ENCODE measurements around the gene ACOXL.

The ACOXL gene

GRCh38 chr2:110799376-110799775, 67.0 kb downstream of the ACOXL start:
- no peak for DNase-seq

DNA sequence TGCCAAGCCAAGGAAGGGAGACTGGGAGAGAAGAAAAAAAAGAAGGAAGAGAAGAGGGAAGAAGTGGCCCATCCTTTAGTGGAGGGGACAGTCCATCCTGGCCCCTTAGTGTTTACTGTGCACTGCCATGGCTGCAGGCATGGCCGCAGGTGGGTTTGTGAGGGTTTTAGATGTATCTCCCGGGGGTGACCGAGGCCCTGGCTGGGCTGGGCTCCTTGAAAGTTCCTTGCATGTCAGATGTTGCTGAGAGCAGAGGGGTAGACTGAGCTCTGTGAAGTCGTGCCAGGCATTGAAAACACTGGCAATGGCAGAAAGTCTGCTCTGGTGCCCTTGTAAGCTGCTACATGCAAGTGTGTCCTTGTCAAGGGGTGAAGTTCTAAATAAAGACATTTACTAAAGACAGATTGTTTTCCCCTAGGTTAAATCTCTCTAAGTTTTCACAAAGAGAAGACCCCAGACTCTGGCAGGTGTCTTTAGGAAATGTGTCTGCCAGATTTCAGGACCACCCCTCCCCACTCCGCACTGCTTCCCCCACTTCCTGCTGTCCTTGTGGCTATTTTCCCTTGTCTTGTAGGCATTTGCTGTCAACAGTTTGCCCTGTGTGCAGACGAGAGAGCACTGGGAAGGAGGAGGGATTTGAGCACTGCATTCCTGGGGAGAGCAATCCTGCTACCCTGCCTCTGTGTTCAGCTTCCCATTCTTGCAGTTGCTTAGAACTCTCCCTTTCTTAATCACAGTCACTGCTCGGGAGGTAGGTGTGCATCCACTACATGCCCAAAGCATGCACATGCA, 68.4 kb downstream of the ACOXL start:
- no peak for DNase-seq

- no peak for DNase-seq
These were observed 70.0 kb downstream of the ACOXL start for GRCh38 chr2:110802208-110802932.

- DNase-seq = no peak
These were observed 72.1 kb downstream of the ACOXL start for GRCh38 chr2:110804433-110804832.

- DNase-seq = peak; percentile 71 to 77
These were observed 72.5 kb downstream of the ACOXL start for GRCh38 chr2:110804915-110805314.

GRCh38 chr2:110805894-110806452, 73.6 kb downstream of the ACOXL start:
- DNase-seq = no peak

GRCh38 chr2:110807522-110807921, 75.1 kb downstream of the ACOXL start:
- DNase-seq = no peak

DNA sequence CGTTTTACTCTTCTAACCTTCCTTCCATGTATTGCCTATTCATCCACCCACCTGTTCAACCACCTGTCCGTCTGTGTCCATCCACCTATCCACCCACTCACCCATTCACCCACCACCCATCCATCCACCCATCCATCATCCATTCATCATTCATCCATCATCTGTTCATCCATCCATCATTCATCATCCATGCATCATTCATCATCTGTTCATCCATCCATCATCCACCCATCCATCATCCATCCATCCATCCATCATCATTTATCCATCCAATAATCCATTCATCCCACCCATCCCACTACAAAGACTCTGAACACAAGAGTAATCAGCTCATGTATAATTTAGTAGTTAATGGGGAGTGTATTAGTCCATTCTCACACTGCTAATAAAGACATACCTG, 78.0 kb downstream of the ACOXL start:
- DNase-seq = no peak

DNA sequence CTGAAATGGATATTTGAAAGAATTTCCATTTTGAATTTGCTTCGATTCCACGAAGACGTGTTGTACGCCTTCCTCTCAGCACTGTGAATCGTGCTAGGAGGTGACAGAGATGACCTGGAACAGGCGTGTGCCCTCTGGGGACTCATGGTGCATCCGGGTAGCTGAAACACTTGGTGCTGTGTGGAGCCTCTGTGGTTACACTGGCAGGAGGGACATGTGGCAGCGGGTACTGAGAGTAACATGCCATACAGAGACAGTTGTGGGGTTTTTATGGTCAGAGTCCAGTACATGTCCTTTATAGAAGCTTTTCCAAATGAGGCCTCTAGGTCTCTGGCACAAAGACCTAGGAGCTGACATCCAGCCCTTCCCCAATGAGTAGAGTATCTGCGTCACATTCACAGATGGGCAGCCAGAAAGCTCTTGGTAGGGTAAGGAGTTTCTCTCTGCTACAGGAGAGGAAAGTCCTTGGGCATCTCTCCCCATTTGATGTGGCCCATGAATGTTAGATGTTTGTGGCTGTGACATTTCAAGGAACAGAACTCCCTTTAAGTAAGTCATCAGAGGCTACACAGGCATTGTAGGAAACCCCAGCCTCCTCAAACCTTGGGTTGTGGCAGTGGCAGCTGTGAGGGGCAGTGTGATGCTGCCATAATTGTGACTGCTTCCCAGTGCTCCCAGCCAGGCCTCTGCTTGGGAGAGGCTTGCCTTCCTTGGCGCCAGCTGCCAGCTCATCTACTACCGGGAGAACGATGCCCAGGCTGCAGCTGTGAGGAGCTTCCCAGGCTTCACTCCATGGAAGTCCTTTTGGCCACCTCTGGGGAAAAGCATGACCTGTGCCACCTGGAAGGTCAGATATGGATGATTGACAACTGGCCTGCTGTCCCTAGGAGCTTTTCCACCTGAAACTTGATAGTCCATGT, 80.6 kb downstream of the ACOXL start:
- DNase-seq = no peak

- no peak for DNase-seq
These were observed 81.5 kb downstream of the ACOXL start for GRCh38 chr2:110813896-110814295.

DNA sequence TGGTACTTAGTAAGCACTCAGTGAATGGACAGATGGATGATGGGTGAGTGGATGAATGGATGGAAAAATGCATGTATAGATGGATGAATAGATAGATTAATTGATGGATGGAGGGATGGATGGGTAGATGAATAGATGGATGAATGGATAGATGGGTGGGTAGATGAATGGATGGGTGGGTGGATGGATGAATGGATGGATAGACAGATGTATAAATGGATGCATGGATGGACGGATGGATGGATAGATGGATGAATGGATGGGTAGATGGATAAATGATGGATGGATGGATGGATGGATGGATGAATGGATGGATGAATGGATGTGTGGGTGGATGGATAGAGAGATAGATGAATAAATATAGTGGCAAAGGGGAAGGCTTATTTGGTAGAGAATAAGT, 83.6 kb downstream of the ACOXL start:
- DNase-seq = no peak

DNA sequence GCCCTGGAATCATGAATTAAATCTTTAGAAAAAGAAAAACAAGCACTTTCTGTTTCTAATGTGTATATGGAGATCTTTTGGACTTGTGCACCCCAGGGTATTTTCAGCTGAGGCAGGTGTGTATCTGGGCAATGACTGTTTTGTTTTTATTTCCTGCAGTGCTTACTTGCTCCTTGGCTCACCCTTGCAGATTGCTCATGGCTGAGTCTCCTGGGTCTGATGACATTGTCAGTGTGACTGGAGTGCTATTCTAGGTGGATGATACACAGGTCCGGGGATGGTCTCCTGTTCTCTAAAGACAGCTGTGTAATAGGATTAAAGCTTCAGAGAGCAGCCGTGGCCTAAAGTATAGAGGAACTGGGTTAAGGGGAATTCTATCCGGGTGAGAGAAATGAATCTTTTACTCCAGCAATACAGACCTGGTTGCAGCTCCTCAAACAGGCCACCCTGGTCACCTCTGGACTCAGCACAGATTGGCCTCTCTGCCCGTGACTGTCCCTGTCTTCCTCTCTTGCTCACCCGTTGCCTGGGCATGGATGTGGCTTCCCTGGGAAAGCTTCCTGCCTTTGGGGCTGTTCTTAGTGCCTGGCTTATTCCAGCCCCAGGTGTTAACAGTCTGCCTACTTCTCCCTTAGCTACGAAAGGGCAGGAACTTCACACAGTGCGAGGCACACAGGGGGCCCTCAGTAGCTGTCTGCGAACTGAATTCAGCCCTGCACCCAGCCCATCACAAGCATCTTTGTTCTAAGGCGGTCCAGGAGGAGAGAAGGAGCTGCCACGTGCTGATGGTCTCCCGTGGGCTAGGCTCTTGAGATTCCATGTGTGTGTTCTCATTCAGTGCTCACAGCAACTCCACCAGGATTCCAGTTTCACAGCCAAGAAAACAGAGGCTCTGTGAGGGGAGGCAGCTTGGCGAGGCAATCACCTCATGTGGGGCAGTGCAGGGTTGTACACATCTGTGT, 84.3 kb downstream of the ACOXL start:
- DNase-seq = no peak

DNA sequence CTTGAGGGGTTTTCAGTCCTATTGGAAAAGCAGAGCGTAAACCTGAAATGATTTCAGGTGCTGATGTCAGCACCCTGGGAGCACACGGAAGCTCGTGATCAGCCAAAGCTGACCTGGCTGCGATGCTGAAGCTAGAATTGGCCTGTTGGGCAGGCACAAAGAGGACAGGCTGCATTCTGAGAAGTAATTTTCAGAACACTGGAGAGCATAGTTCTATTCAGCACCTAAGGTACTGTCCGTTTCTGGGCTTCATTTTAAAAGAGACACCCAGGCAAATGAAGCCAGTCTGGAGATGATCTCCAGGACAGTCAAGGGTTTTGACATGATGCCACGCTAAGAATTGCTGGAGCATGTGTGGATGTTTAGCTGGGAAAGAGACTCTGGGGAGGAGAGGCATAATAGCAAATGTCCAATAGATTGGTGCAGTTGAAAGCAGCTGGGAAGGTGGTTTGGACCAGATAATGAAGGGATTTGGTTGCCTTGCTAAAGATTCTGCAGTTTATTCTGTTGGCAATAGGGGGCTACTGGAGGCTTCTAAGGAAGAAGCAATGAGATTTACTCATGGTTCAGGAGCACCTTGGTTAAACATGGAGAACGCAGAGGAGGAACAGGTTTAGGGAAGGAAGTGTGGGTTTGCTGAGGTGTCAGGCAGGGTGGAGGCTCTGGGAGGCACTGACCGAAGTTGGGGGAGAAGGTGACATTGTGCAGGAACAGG, 86.6 kb downstream of the ACOXL start:
- DNase-seq = no peak

- DNase-seq = no peak
These were observed 87.3 kb downstream of the ACOXL start for GRCh38 chr2:110819711-110820110.

DNA sequence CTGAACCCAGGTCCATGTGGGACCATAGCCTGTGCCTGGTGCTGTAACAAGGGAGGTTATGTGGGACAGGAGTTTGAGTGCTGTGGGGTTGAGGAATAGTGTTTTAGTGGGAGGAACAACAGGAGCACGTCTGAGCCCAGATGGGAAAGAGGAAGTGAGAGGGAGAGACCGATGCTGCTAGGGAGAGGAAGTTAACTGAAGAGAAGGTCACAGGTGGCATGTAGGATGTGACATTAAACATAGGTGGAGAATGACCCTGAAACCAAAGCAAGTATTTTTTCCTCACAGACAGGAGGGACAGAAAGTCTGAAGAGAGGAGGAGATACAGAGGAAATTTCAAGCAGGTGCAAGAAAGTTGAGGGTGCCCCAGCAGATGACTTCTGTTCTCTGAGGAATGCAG, 87.8 kb downstream of the ACOXL start:
- no peak for DNase-seq

- no peak for DNase-seq
These were observed 90.8 kb downstream of the ACOXL start for GRCh38 chr2:110823165-110823564.

DNA sequence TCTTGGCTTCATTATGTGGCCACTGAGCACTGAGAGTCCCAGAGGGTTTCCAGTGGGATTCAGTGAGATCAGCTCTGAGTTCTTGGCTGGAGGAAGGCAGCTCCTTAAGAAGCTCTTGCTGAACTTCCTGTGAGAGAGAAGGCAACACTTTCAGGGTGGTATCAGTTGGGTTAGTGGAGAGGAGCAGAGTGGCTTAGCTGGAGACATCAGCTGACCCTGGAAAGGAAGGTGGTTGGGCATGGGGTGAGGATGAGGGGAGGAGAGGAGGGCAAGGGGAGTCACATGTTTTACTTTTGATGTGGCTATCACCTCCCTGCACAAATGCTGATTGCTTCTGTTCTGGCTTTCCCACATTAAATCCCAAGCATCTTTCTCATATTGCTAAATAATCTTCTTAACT, 95.1 kb downstream of the ACOXL start:
- DNase-seq = no peak

- no peak for DNase-seq
These were observed 96.0 kb downstream of the ACOXL start for GRCh38 chr2:110828330-110828729.

DNA sequence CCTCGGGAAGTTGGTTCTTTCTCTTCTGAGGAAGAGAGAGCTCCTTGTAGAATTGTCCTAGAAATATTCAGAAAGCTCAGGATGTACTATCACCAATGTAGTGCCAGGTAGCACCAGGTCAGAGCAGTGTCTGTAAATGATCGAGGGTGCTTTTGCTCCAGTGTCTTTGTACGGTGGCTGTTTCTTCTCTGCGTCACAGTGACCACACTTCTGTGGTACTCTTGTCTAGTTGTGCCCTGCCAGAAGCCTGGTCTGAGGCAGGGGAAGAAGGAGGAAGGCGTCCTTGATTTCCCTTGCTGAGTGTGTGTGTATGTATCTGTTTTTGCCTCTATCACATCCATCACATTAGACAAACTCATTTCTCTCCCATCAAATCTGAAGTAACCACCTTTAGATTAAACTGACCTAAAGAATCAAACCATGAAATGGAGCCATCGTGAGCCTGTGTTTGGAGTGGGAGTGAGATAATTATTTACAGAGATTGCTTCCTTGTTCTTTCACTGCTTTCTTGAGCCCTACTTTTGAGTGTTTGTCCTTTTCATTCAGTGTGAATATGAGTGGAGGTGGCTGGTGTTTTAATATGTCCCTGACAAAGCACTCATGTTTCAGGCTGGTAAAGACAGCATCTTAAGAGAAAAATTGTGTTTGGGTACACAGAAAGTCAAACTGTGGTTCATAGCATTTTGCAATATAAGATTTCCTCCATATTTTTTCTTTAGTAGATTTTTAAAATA, 97.2 kb downstream of the ACOXL start:
- no peak for DNase-seq

GRCh38 chr2:110832740-110833139, 100.4 kb downstream of the ACOXL start:
- no peak for DNase-seq
